ENCODE data around the gene TACR1.
"Not testable (repeated sequence)": the region's sequence is repeated elsewhere in the genome, so short reads cannot be mapped to it uniquely, and the experiment has no call there.

The TACR1 gene

DNA sequence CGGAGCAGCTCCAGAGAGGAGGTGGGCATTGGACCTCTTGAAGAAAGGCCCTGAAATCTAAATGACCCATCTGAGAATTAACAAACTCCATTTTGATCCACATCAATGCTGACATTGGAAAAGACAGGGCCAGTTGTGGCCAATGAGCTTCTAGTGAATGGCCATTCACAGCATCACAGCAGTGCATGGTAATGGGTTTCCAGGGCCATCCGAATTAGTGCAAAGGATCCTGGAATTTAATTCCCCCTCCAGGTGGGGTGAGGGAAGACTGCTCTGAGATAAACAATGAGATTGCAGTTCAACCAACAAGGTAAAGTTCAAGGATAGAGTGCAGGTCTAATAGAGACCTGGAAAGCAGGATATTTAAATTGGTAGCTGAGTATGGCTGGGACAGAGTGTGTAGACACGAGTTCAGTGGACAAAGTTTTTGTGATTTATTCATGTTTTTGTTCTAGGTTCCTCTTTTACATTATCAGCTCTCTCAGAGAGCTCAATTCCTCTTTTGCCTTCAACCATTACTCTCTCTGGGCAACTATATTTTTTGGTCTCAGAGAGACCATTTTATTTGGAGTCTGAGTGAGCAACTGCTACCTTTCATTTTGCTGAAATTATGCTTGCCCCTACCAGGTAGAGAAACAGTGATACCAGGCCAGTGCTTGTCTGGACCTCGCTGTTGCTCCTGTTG is 5.0 kb downstream of the TACR1 start:
- no peak for DNase-seq

DNA sequence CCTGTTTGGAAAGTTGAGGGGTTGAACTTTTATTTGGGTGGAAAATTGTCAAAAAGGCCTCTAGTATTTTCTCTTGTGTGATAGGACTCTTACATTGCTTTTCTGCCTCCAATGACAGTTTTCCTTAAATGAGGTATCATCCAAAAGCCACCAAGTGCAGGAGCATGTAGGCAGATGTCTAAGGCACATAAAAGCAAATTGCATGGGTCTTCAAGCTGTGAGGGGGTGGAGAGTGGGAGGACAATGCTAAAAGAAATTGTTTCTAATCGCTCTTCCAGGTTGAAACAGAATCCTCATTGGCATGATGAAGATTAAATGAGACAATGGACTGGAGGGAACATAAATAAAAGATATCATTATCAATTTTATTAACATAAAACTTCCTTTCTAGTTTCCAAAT is 6.8 kb downstream of the TACR1 start:
- DNase-seq, result no peak

DNA sequence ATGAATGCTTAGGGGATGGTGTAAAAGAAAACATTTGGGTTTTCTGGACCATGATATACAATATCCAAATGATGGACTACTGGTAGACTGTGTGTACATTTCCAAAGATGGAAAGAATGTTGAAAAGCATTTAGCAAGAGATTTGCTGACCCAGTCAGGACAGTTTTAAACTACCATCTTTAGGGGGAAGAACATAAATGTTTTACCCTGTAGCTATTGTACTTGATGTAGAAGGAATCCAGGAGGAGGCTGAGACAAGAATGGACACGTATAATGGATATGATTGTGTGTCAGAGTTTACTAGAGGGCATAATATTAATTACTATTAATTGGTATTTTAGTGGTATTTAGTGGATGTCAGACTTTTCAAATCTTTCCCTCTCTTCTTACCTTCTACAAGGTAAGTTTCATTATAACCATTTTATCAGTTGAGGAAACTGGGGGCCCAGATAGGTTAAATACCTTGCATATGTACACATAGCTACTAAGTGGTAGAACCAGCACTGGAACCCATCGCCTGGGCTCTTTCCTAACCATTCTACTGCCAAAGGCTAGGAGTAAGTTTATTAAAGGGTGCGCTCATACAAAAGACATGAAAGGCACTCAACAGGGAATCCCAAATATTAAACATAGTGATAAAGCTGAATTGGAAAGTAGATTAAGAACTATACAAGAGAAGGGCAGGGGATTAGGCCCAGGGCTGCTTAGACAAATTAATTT is 8.9 kb downstream of the TACR1 start:
- no peak for DNase-seq

DNA sequence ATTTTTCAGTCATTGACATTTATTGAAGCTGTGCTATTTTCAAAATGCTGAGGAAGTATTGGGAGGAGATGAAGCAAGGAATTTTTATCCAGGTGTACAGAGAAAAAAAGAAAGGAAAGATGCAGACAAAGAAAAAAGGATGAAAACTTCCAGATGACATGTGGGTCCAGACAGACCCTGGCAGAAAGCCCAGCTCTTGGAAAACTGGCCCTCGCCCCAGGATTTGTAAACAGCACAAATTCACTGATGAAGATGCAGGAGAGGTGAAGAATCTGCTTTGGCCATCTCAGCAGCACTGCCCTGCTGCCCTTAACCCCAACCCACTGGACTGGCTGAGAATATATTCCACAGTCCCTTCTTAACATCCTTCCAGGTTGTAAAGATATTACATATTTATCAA is 12.5 kb downstream of the TACR1 start:
- DNase-seq, result no peak

DNA sequence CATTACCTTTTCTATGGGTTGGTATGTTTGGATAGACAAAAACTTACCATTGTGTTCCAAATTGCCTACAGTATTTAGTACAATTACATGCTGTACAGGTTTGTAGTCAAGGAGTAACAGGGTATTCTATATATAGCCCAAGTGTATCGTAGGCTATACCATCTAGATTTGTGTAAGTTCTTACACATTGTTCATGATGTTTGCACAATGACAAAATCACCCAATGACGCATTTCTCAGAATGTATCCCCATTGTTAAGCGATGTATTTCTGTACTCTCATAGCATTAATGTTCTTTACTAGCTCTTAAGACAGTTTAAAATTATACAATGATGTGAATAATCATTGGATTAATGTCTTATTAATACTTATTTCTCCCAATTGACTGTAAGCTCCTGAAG is 16.7 kb downstream of the TACR1 start:
- DNase-seq, result no peak

DNA sequence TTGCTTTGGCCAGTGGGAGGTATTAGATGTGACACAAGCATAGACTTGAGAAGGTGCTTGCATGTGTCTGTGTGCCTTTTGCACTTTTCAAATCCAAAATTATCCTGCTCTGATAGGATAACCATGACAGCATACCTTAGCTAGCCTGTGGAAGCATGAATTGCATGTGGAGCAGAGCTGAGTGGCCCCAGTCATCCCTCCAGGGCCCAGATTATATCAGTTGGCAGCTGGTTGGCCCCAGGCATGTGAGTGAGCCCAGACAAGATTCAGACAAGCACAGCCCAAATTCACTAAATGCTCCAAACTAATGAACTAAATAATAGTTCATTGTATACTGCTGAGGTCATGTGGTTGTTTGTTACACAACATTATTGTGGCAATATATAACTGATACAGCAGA is 18.8 kb downstream of the TACR1 start:
- no peak for DNase-seq

DNA sequence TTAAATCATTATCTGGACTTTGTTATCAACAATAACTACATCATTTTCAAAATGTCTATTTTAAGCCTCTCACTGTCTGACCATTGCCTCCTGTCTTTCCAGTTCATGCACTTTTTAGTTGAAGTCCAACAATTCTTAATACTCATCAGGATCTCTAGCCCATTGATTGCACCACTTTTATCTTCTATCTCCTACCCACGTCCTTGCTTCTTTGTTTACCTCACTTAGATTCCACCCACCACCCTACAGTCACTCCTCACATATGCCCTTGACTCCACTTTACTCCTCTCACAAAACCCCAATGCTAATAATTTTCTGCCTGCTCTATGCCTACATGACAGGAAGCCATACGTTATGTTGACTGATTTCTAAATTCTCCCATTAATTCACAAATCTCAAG is 21.9 kb downstream of the TACR1 start:
- no peak for DNase-seq

DNA sequence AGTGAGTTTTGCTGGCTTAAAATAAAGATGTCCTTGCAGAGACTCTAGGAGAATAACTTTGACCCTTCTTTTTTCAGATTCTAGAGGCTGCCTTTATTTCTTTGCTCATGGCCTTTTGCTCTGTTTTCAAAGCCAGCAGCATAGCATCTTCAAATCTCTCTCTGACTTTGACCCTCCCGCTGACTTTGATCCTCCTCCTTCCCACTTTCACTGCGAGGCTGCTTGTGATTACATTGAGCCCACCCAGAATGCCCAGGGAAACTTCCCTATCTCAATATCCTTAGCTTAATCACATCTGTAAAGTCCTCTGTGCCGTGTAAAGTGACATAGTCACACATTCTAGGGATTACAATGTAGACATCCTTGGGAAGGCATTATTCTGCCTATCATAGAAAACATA is 23.9 kb downstream of the TACR1 start:
- no peak for DNase-seq

DNA sequence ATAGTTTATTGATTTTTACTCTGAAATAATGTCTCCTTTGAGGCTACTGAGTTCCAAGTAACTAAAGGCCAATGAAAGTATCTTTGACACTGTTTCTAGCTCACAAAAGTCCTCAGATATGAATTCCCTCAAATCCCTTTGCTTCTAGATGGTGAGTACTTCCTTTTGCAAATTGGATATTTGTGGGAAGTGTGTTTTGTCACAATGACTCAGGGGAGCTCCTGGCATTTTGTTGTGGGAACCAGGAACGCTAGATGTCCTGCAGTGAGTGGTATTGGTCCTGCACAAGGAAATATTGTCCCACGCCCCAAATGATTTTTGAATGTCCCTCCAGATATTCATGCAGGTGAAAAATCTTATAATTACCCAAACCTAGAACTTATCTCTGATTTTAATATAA is 24.3 kb downstream of the TACR1 start:
- no peak for DNase-seq

DNA sequence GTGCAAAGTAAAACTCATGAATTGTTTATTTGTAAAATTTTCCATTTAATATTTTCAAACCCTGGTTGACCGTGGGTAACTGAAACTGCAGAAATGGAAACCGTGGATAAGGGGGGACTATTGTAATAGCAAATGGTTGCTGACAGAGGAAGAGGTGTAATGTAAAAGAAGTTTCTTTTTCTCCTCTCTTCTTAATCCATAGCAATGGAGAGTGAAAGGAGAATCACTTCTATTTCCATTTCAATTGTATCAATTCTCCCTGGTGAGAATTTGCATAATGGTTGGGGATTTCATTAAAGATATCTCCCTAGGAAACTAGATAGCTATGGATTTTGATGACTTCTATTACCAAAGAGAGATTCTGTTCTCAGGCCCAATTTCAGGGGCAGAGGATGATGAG is 24.8 kb downstream of the TACR1 start:
- DNase-seq, result no peak

DNA sequence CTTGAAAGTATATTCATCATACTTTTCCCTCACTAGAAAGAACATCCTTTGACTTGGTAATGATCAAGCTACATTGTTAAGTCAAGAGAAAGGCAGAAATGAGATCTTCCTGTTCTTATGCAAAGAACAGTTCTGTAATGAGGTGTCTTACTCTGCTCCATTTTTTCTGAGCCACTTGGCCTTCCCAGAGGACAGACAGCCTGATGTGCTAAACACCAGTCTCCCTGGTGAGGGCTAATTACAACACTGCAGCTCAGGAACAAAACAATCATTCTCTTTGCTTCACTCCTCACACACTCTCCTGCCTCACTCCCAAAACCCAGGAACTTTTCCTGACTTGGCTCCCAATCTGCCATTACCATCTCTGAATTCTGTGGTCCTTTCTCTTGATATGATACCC is 25.6 kb downstream of the TACR1 start:
- no peak for DNase-seq

DNA sequence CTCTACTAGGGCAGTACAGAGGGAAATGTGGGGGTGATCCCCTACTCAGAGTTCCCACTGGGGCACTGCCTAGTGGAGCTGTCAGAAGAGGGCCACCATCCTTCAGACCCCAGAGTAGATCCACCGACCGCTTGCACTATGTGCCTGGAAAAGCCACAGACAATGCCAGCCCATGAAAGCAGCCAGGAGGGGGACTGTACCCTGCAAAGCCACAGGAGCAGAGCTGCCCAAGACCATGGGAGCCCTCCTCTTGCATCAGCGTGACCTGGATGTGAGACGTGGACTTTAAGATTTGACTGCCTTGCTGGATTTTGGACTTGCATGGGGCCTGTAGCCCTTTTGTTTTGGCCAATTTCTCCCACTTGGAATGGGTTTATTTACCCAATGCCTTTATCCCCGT is 27.9 kb downstream of the TACR1 start:
- DNase-seq, result not testable (repeated sequence)

DNA sequence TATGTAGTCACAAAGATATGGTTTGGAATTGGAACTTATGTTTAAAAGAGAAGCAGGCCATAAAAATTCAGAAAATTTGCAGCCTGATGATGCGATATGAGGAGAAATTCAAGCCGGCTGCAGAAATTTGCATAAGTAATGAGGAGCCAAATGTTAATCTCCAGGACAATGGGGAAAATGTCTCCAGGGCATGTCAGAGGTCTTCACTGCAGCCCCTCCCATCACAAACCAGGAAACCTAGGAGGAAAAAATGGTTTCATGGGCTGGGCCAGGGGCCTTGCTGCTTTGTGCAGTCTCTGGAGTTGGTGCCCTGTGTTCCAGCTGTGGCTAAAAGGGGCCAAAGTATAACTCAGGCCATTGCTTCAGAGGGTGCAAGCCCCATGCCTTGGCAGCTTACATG is 28.4 kb downstream of the TACR1 start:
- no peak for DNase-seq

DNA sequence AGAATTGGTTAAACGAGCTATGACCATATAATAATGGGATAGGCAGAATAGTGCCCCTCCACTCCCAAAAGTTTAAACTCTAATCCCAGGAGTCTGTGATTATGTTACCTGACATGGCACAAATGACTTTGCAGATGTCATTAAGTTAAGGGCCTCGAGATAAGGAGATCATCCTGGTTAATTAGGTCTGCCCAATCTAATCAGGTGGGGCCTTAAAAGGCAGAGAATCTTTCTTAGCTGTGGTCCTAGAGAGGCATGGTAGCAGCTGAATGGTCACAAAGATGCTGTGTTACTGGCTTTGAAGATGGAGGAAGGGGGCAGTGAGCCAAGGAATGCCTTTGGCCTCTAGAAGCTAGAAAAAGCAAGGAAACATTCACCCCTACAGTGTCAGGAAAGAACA is 31.1 kb downstream of the TACR1 start:
- DNase-seq, result no peak

DNA sequence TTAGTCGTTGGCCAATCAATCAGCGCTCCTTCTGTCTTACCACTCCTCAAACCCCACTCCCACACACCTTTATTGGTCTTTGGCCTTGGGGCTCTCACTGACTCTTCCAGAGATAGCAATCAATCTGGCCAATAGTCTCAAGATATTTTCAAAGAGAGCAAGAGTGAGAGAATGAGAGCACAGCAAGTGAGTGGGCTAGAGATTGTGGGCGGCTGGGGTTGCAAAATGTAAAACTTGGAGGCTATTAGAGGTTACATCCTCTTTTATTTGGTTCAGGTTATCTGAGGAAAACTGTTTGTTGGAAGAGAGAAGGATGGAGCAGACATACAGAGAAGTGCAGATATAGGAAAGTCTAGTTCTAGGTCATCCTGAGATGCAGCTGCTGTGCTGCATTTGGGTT is 32.8 kb downstream of the TACR1 start:
- no peak for DNase-seq

DNA sequence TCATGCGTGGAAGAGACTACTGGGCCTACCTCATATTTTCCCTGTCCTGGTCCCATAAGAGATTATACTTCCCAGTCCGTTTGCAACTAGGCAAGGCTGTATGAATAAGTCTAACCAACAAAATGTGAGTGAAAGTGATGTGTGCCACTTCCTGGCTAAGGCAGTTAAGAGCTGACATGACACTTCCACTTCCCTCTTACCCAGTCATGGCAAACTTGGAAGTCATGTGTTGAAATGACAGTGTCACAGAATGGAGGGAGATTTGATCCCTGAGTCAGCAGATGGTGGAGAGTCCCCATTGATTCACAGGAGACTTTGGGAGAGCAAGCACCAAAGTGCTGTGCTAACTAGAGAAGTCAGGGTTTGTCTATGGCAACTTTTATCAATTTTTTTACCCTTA is 36.4 kb downstream of the TACR1 start:
- no peak for DNase-seq

DNA sequence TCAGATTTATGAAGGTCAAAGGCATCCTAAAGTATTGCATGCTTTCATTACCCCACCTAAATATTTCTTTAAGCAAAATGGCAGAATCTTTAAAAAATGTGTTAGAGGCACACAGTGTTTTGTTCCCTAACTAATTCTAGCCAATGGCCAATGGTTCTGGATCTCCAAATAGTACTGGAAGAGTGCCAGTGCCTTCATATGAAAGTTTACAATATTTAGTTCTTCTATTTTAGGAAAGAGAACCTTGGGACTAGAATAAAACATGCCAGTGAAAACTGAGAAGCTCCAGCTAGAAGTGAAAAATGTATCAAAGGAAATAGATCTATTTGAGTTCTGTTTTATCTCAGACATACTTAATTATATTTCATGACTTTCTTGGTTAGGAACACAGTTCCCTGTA is 37.1 kb downstream of the TACR1 start:
- no peak for DNase-seq

DNA sequence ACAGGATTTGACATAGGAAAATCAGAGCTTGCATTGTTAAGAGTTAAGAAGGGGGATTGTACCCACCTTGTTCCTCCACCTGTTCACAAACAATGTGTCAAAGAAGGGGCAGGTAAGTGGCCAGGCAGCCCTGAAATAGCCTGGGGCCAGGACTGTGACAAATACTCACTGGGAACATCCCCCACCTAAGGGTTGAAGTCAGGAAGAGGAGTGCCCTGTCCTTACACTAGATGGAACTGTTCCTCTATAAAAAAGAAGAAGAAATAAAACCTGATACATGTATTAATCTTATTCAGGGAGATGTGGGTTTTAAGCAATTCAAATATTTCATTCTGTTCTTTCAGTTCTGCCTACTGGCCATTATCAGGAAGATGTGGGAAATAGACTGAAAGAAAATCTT is 41.9 kb downstream of the TACR1 start:
- no peak for DNase-seq

DNA sequence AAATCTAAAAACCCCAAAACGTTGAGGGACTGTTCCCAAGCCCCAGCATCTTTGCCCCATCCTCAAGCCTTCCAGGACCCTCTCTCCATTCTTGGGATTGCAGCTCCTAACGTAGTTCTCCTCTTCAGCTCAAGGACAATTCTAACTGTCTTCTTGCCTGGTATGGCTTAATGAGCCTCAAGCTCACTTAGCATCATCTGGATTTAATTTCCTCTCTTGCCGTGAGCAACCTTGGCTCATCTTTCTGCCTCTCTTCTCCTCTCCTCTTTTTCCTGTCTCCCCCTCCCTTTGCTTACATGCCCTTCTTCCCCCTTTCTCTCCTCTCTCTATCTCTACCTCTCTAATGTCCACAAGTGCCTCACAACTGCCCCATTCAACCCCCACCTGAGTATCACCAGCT is 44.2 kb downstream of the TACR1 start:
- DNase-seq, result no peak

DNA sequence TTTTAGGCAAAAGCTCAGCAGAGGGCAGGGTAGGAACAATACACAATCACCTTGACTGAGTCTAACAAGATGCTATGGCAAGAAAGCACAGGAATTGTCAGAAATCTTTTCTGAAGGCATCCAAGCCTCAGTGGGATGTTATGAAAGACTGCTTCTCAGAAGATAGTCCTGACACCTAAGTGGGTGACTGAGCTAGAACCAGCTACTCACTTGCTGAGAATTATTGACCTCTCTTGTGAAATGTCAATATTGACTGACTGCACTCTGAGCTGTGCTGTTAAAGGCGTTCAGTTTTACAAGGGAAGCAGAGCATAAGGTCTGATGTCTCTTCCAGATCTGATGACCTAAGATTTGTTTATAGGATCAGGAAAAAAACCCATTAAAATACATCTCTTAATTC is 46.1 kb downstream of the TACR1 start:
- DNase-seq, result no peak

DNA sequence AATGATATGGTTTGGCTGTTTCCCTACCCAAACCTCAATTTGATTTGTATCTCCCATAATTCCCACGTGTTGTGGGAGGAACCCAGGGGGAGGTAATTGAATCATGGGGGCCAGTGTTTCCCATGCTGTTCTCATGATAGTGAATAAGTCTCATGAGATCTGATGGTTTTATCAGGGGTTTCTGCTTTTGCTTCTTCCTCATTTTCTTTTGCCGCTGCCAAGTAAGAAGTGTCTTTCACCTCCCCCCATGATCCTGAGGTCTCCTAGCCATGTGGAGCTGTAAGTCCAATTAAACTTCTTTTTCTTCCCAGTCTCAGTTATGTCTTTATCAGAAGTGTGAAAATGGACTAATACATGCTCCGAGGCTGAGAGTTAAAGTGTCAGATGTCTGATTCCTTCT is 47.1 kb downstream of the TACR1 start:
- not testable (repeated sequence) for DNase-seq

DNA sequence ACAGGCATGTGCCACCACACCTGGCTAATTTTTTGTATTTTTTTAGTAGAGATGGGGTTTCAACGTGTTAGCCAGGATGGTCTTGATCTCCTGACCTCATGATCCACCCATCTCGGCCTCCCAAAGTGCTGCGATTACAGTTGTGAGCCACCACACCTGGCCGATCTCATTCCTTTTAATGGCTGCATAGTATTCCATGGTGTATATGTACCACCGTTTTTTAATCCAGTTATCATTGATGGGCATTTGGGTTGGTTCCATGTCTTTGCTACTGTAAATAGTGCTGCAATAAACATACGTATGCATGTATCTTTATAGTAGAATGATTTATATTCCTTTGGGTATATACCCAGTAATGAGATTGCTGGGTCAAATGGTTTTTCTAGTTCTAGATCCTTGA is 51.4 kb downstream of the TACR1 start:
- not testable (repeated sequence) for DNase-seq

DNA sequence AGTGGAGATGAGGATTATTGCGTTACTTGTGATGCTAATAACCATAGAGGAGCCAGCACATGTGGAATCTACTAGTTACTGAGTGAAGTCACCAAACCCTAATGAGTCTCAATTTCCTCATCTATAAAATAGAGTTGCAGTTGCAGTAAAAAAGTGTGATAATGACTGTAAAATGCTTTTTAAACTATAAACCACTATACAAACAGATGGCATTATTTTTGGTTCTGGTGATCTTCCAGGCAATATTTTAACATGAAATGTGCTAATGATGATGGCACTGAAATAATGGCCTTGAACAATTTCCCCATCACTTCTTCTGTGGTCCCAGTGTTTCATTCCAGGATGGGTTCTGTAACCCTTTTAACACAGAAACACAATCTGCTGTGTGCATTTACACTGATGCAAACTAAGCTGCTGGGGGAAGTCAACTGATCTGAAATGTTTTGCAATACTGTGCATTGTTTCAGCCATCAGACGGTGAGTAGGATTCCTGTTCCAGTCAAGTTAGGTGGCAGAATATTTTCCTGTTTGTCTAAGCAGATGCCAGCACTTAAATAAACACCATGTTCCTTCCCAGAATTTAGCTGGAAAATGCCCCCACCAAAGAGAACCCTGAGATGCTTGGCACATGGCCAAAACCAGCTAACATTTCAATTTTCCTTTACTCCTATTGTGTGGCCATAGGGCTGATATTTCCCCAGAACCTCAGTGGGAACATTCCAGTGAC is 52.6 kb downstream of the TACR1 start:
- DNase-seq, result no peak

DNA sequence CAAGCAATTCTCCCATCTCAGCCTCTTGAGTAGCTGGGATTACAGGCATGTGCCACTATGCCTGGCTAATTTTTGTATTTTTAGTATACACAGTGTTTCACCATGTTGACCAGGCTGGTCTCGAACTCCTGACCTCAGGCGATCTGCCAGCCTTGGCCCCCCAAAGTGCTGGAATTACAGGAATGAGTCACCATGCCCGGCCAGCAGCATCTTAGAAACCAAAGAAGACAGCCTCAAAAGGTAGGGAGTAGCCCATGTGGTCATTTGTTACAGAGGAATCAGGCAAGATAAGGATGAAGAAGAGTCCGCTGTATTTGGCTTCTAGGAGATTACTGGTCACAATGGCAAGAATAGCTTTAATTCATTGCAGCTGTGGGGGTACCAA is 53.1 kb downstream of the TACR1 start:
- not testable (repeated sequence) for DNase-seq
